ENCODE measurements around the gene KCNQ1.

- TF ChIP-seq POLR2A (IDR thresholded peaks at IDR 0.05), result no peak
- no peak for TF ChIP-seq CTCF (IDR thresholded peaks at IDR 0.05)
Measured at GRCh38 chr11:2463766-2464277, 19.0 kb downstream of the KCNQ1 start.

Measured in lower leg skin (tissue), 3 donors.